ENCODE data around the gene CABLES2.

Gene CABLES2

DNA sequence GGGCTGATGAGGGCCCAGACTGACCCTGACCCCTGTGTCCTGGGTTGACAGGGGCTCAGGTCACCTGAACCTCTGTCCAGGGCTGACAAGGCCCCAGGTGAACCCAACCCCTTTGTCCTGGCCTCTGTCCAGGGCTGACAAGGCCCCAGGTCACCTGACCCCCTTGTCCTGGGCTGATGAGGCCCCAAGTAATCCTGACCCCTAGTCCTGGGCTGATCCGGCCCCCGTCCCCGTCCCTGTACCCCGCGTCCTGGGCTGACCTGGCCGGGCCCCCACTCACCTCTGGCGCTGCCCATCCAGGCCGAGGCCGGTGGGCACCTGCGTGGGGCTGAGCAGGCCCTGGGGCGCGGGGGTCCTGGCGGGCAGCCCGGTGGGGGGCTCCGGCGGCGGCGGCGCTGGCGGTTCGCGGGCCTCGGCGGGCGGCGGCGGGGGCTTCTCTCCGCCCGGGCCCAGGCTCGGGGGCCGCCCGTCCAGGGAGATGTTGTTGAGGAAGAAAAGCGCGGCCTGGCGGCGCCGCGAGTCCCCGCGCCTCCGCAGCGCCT is 379 bp downstream of the CABLES2 start:
- in situ Hi-C loops (cut with MboI; ENCODE audit: low sequenced_read_pairs) = no loop called here

DNA sequence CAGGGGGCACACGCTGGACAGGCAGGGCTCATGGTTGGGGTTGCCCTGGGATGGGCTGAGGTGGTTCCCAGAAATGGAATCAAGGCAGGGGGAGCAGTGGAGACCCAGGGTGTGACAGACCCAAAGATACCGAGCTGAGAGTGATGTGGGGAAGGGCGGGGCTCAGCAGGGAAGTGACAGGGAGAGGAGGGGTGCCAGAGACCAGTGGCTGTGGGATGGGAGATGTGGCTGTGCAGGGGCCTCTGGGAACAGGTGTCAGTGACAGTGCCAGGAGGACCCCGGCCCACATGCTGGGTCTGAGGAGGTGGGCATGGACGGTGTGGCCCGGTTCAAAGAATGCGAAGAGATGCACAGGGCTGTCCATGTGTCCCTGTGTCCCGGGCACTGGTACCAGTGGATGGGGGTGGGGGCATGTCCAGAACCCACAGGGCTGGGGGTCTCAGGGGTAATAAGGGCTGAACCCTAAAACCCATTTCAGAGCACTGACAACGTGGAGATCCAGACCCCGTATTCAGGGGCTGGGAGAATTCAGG is 1.0 kb downstream of the CABLES2 start:
- in situ Hi-C loops (cut with MboI; ENCODE audit: low sequenced_read_pairs) = no loop called here

DNA sequence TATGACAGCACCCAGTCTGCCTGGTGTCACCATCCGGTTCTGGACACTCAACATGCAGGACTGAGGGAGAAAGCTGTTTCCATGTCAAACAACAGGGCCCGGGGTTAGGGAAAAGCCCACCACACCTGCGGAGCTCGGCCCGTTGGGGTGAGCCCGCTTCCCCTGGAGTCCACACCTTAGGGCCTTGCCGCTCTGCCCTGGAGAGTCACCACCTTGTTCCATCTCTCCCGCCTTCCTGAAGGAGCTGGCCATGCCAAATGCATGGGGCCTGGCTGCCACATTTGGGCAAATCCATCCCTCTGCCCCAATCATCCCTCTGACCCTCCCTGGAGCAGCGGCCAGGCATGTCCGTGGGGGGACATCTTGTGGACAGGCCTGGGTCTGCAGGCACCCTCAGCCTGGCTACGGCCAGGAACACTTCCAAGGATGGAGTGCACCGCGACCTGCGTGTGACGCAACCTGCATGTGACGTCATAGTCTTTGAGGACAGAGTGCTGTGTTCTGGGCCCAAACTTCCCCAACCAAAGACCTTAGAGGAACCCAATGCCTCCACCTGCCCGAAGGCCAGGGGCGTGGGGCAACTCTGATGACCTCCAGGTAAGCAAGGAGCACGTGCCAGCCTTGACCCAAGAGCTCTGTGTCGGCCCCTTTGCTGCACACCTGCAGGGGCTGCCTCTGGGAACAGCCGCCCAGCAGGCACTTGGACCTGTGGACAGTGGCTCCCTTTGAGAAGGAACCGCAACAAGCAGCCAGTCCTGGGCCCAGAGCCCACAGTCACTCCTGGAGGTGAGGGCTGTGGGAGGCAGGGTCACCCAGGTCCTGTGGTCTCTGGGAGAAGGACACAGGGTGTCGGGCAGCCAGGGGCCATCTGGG is 1.7 kb downstream of the CABLES2 start:
- in situ Hi-C loops (cut with MboI; ENCODE audit: low sequenced_read_pairs) = no loop called here

DNA sequence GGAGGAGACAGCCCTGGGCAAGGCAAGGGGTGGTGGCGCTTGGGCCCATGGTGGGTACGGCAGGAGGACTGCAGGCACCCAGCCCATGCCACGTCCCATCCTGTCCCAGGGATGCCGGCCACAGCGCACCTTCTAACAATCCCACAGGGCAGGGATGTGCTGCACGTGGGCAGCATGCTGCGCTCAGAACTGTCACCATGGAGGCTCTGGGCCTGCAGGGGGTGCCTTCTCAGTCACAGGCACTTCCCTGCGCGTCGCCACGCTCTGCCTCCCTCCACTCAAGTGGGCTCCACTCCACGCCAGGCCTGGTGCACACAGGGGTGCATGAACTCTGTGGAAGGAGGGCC is 2.4 kb downstream of the CABLES2 start:
- in situ Hi-C loops (cut with MboI; ENCODE audit: low sequenced_read_pairs) = no loop called here

DNA sequence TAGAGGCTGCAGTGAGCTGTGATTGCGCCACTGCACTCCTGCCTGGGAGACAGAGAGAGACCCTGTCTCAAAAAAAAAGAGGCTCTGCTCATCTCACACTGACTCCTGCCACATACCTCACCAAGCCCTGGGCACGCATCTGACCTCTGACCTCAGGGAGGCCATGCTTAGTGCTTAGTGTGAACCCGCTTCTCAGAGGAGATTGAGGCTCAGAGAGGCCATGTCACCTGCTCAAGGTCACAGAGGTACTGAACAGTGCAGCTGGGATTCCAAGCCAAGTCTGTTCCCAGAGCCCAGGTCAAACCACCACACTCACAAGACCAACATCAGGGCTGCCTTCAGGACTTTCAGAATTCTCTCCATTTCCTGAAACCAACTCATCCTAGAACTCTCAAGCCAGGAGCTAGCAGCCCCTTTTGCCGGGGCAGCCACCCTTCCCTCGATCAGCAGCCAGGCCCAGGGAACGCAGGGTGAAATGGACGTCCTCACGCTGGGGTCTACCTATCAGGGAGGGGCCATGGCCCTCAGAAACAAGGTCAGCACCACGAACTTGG is 2.9 kb downstream of the CABLES2 start:
- in situ Hi-C loops (cut with MboI; ENCODE audit: low sequenced_read_pairs) = no loop called here

DNA sequence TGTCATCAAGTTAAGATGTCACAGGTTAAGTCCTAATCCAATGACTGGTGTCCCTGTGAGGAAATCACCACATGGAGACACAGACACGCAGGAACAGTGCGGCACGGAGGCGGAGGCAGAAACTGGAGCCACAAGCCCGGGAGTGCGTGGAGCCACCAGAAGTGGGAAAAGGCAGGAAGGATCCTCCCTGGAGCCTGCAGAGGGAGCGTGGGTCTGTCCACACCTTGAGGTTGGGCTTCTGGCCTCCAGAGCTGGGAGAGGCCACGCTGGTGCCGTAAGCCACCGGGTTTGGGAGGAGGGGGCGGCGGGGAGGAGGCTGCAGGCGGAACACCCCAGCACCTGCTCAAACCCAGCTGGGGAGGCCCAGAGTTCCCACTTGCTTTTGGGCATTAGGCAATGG is 3.8 kb downstream of the CABLES2 start:
- in situ Hi-C loops (cut with MboI; ENCODE audit: low sequenced_read_pairs) = no loop called here

DNA sequence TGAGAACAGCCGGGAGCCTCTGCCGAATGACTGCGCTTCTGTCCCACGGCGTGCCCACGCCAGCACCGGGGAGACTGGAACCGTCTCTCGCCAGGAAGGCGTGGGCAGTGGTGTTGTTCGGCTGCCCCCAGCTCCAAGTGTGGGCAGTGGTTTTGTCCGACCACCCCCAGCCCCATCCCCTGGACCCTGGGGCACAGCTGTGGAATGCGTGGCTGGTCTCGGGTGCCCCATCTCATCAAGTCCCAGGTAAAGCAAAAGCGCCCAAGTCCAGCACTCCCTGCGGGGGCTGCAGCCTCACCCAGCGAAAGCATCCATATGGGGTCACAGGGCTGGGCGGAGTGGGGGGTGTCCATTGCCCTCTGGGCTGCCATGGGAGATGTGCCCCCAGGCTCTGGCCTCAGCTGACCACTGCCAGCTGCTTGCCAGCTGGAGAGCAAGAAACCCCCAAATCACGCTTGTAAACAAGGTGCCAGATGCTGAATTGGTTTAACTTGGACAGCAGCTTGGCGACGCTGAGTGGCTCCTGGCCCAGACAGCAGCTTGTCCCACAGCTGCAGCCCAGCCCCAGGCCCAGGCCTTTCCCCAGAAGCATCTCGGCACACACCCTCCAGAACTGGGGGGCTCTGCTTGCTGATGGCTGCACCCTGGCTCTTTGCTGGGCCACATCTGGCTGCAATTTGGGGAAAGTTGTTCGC is 4.5 kb downstream of the CABLES2 start:
- in situ Hi-C loops (cut with MboI; ENCODE audit: low sequenced_read_pairs) = no loop called here

DNA sequence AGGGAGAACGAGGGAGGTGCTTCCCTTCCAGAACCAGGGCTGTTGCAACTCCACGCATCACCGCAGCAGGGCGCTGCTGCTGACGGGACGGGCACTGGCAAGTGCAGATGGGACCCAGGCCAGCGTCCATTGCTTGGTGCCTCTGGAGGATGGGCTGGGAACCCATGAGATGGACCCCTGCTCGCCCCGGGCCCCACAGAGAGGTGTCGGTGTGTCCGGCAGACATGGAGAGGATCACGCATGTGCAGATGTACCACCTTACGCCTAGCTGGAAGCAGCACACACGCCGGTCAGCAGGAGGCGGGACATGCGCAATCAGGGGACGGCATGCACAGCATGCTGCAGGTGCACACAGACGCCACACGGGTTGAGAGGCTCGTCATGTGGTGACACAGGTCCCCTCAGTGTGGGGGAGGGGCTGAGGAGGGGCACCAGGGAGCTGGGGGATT is 5.7 kb downstream of the CABLES2 start:
- in situ Hi-C loops (cut with MboI; ENCODE audit: low sequenced_read_pairs) = no loop called here

DNA sequence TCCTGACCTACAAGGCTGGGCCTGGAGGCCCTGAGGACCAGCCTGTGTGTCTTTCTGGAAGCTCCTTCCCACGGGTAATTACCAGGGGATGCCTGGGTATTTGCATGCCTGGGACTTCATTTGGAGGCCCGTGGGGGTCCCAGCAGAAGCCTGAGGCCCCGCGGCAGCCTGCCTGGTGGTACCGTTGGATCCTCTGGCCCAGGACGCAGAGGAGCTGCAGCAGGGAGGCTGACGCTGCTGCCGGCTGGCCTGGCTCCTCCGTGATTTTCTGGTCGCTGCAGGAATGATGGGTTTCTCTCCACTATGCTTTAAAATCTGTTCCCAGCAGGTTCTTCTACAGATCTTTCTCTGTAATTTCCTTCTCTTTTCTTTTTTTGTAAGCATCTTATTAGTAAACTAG is 6.5 kb downstream of the CABLES2 start:
- in situ Hi-C loops (cut with MboI; ENCODE audit: low sequenced_read_pairs) = no loop called here

DNA sequence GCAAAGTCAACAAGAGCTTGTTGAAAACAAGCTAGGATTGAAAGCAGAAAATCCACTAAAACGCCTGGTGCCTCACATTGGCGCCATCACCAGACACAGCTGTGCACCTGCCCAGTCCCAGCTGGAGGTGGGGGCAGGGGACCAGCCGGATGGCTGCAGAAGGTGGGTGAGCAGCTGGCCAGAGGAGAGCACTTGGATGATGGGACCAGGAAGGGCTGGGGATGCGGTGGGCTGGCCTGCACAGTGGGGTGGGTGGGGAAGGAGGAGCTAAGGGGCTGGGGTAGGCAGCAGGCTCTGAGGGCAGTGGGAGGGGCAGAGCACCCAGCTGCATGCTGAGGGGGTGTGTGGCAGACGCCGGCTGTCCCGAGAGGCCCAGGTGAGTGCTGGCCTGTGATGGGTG is 7.1 kb downstream of the CABLES2 start:
- in situ Hi-C loops (cut with MboI; ENCODE audit: low sequenced_read_pairs) = no loop called here

DNA sequence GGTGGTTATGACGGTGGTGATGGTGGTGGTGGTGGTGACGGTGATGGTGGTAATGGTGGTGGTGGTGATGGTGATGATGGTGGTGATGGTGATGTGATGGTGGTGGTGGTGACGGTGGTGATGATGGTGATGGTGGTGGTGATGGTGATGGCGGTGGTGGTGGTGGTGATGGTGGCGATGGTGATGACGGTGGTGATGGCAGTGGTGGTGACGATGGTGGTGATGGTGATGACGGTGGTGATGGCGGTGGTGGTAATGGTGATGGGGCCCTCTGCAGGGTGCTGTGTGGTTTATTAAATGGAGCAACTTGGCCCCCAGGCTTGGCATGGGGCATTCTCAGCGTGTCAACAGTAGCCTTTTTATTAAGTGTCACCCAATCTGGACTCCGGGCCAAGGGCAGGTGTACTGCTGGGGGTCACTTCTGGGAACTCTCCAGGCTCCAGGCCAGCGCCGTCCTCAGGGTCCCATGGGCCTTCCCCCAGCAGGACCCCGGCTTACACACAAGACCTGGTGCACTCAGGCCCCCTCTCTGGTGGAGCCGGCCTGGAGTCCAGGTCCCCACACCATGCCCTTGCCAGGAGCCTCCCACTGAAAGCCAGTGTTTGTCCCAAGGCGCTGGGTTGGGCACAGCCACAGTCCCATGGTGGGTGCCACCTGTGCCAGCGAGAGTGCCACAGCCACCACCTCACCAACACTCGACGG is 8.8 kb downstream of the CABLES2 start:
- in situ Hi-C loops (cut with MboI; ENCODE audit: low sequenced_read_pairs) = no loop called here

DNA sequence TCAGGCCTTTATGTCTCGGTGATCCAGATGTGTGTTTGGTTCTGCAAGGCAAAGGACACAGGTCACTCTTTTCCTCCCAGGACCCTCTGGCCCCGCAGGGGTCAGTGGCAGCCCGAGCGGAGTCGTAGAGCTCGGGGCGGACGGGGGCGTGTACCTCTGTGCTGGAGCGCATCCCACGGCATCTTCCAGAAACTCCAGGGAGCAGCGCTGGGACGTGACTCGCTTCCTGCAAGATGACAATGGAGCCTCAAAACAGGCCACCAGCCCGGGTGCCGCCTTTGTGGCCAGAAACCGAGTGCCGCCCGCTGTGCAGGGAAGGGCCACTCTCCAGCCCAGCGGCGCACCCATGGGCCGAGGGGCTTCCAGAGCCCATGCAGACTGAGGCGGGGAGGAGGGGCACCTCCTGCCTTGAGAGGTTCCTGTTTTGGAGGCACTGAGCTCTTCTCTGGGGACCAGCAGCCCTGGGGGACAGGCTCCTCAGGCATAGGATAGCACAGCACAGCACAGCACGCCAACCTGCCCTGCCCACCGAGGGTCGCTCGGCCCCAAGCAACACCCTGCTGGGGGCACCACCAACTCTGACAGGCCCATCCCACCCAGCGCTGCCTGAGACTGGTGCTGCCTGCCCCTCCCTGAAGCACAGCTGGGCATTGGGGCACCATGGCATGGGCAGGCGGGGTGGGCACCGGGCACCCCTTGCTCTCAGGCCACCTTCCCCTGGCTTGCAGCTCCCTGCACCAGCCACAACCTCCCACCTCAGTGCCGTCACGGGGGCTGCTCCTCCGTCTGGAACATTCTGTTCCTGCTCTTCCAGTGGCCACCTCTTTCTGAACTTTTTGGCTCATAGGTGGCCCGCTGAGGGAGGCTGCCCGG is 10.5 kb downstream of the CABLES2 start:
- in situ Hi-C loops (cut with MboI; ENCODE audit: low sequenced_read_pairs) = no loop called here

DNA sequence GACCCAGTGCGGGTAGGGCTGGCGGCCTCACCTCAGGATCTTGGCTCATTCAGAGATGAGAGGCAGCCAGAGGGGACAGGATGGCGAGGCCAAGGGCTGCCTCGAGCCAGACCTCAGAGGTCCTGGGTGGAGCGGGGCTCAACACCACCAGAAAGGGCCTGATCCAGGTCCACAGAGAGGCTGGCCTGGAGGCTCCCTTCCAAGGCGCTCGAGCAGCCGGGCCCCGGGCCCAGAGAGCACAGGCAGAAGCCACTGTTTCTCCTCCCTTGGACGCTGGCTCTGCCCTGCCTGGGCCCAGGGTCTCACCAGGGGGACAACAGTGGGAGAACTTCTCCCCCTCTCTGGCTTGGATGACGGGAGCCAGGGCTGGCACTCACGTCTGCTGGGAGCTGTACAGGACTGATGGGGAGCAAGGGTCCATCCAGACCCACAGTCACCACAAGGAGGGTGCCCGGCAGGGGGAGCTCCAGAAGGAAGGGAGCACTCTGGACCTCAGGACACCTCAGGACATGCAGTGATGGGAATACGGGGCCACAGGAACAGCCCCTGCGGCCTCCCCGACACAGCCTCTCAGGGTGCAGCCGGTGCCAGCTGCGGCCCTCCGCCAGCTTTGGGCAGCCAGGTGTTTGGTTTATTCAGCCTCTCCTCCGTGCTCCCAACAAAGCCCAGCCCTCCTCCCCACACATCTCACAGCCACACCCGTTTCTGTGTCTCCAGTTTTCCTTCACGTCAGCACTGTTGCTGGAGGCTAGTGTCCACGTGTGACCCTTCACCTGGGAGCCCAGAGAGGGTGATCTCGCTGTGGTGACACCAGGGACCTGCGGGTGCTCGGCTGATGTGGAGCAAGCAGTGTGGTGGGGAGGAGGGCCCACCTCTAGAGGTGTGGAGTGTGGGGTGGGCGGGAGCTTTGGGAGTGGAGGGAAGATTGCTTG is 11.5 kb downstream of the CABLES2 start:
- in situ Hi-C loops (cut with MboI; ENCODE audit: low sequenced_read_pairs) = no loop called here

DNA sequence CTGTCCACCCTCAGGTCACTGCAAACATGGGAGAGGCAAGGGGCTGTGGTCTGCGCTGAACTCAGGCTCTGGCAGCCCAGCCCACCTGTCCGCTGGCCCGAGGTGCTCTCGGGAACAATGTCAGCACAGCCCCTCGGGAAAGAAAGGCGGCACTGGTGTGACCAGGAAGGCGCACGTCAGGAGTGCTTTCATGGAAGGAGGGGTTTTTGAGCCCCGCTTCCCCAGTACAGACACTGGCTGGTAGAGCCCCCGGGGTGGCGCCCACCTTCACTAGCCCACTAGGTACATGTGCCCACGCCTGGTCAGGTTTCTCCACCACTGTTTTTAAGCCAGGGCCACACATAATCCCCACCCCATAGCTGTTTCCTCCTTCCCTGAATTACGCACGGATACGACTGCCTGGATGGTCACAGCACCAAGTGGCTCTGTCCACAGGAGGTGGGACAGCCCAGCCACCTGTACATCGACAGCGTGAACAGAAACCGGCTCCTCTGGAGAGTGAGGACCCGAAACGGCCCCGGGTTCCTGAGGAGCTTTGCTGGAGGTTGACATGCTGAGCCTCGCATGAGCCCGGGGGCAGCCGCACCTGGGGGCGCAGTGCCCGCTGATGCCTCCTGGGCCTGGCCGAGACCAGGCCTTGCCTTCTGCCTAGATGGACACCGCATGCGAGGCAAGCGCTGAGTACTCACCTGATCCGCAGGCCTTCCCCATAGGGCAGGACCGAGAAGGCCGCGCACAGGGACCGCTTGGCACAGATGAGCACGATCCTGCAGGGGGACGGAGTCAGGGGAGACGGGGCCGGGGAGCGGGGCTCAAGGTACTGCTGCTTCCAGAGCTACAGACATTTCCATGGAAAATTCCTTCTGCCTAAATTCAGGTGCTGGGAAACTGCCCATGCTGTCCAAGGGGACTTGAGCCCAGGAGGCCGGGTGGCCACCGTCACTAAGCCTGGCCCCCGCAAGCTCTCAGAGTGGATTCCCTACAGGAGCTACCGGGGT is 12.5 kb downstream of the CABLES2 start:
- in situ Hi-C loops (cut with MboI; ENCODE audit: low sequenced_read_pairs) = no loop called here

DNA sequence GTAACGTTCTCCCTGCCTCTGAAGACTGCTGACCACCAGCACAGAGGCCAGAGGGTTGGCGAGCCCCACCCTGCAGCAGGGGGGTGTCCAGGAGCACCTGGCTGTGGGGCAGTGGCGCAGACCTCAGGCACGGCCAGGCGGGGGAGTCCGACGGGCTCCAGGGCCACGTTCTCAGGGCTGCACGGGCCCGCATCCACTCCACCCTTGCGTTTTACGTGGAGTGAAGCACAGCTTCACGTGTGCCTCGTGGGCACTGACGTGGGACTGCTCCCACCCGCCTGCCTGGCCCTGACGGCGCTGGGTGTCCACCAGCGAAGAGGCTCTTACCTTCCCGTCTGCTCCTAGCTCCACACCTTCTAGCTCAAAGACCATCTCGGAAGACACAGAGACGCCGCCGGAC is 13.3 kb downstream of the CABLES2 start:
- in situ Hi-C loops (cut with MboI; ENCODE audit: low sequenced_read_pairs) = no loop called here

DNA sequence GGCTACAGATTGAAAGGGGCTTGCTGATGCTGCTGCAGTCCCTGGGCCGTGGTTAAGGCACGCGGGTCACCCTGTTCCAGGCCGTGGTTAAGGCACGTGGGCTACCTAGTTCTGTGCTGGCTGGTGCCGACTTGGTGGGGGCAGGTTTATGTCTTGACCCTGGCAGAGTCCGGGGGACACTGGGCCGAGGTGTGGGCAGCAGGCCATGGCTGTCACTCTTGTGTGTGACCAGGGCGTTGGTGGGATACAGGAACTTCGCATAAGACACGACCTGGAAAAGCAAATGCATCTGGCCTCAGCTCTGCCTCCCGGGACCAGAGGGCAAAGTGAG is 13.8 kb downstream of the CABLES2 start:
- in situ Hi-C loops (cut with MboI; ENCODE audit: low sequenced_read_pairs) = no loop called here

DNA sequence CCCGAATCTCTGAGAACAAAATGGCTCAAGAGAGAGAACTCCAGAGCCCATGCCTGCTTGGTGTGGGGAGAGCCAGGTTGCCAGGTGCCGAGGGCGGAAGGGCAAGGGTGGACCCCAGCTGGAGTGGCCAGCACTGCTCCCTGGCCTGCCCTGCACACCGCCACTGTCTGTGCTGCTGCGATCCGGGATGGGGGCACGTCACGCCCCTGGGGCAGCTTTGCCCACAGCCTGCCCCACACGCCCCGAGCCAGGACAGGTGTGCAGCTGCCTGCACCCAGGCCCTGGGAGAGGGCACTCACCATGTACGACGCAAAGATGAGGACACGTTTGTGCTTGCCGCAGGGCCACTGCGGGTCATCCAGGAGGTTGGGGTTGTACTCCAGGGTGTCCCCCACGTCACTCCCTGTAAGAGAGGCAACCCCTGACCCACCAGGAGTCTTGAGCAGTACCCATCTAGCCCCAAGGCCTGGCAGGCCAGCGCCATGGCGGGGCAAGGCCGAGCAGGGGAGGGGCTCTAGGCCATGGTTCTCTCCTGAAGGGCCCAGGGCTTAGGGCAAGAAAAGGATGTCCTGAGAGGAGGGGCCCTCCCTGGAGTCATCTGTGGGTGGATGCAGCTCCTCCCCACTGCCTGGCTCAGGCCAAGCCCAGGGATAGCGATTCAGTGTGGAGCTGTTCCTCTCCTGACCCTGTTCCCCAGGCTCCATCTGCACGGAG is 14.3 kb downstream of the CABLES2 start:
- in situ Hi-C loops (cut with MboI; ENCODE audit: low sequenced_read_pairs) = no loop called here

All from HL-60/S4 treated with phorbol 12-myristate 13-acetate at 8.2 ng/mL for 4 days and 3 days (cell line).